D721Med (cell line): ENCODE results near the gene NCKAP5.

Experiments
- DNase-seq: peaks from one replicate; pipeline ENCODE4 v3.0.0; 2011; ENCODE audit warnings: low spot score; ENCODE audit not compliant: insufficient read length
- FAIRE-seq: peaks from 2 replicates; lab custom pipeline; 2011; peaks lifted over from hg19 to GRCh38; lab: Jason Lieb, UNC
- CTCF ChIP-seq: IDR thresholded peaks from 2 replicates; pipeline ENCODE4 v1.5.1; 2012; ENCODE audit warnings: mild to moderate bottlenecking, control low read depth; ENCODE audit not compliant: insufficient read depth; ENCODE audit errors: missing control alignments

Gene NCKAP5

DNA sequence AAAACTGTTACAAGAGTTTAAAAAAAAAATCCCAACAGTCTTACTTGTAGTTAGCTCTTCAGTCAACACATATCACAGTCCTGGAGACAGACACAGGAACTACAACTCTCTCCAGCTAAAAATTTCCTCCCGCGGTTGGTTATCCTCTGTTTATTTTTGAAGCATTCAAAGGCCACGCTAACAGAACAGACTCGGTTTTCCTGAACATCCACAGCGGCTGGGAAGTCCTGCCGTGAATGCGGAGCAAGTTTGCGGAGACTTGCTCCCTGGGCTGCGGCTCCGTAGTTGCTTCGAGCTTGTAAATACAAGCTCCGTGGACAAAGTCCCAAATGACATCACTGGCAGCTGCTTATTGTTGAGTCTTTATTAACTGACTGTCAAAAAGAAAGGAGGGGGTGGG, at the start of gene NCKAP5:
TSS of gene NCKAP5 (minus strand) at position 292 of the 400 bp plus-strand sequence. CDS start 50,937 bp downstream, outside the sequence.
- no peak for FAIRE-seq

DNA sequence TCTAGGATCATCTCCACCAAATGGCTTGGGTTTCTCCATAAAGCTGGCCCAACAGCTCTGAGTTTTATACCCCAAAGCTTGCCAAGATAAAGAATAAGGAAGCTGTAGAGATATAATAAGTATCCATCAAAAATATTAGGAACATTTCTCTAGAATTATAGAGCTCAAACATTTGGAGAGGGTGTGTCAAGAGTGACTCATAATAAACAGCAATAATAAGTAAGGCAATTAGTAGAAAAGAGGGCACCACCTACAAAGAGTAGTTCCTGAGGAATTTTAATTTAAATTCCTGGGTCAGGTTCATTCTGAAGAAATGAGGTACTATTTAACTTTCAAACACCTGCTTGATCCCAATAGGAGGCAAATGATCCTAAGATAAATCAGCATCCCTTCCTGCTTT, 41.4 kb upstream of the NCKAP5 start:
- no peak for TF ChIP-seq CTCF
- FAIRE-seq = no peak

More for the DNA sequence above, at the start of gene NCKAP5:
- no peak for DNase-seq
- no peak for TF ChIP-seq CTCF

DNA sequence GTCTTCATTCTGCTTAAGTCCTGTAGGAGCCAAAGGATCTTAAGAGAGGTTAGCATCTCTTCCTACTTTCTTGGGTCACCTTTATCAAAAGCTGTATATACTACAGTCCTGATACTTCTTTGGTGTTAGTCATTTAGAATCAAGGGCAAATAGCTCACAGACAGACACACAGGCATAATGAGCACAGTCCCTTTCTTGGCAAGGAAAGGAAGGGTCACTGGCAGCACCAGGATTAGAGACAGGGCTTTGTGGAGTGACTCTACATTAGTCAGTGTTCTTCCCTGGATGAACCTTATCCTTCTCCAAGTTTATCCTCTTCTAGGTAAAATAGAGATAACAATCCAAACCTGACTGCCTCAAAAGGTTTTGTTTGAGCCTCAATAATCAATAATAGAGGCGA, 40.0 kb upstream of the NCKAP5 start:
- DNase-seq (no peak), FAIRE-seq (no peak)
- no peak for TF ChIP-seq CTCF

More for the DNA sequence above, 41.4 kb upstream of the NCKAP5 start:
- no peak for DNase-seq

DNA sequence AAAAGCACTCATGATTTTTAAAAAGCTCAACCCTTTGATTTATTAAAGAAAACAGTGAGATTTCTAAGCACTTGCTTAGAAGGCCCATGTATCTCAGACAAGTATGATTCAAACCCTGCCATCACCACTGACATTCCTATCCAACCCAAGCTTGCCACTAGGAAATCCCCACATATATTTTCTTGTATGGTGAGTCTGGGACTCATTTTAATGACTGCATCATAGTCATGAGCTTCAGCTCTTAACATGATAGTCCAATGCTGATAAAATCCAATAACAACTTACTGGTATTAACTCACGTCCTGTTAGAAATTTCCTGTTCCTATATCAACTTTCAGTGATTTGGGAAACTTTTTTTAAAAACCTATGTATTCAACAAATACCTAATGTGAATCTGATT, 39.4 kb upstream of the NCKAP5 start:
- no peak for TF ChIP-seq CTCF
- FAIRE-seq = peak; percentile 32

DNA sequence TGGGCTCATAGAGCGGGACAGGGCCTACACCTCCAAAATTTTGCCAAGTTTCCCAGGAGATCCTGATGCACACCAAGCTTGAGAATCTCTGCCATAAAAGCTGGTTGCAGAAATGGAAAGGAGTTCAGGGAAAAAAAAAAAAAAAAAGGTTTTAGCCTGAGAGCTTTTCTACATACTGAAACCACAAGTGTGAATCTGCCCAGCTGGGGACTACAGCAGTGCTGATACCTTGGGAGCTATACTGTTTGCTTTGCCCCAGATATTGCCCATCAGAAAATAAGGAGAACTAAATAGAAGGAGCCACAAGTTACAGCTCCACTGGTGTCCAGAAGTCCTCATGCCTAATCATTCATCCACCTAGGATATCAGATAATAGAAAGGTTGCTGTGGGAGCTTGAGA, 38.4 kb upstream of the NCKAP5 start:
- TF ChIP-seq CTCF = no peak
- DNase-seq (no peak), FAIRE-seq (no peak)

More for the DNA sequence above, 39.4 kb upstream of the NCKAP5 start:
- DNase-seq = no peak

- TF ChIP-seq CTCF = no peak
- DNase-seq (no peak), FAIRE-seq (peak; percentile 6)
Observed at GRCh38 chr2:133605766-133606137, 37.5 kb upstream of the NCKAP5 start.

- DNase-seq (peak; percentile 13), FAIRE-seq (peak; percentile 86)
- no peak for TF ChIP-seq CTCF
Observed at GRCh38 chr2:133605011-133605765, 36.9 kb upstream of the NCKAP5 start.
